Activated CD4-positive, alpha-beta T cell treated with anti-CD3 and anti-CD28 coated beads for 24 hours (primary cell): ENCODE results near the gene SLC16A3.
"Not testable (repeated sequence)": the region's sequence is repeated elsewhere in the genome, so short reads cannot be mapped to it uniquely, and the experiment has no call there.

Experiments
- DNase-seq, 2 donors: peaks; one replicate each; pipeline ENCODE4 v3.0.0-alpha.2; 2020; ENCODE audit warnings: low read depth in 2 of 2

The SLC16A3 gene

DNA sequence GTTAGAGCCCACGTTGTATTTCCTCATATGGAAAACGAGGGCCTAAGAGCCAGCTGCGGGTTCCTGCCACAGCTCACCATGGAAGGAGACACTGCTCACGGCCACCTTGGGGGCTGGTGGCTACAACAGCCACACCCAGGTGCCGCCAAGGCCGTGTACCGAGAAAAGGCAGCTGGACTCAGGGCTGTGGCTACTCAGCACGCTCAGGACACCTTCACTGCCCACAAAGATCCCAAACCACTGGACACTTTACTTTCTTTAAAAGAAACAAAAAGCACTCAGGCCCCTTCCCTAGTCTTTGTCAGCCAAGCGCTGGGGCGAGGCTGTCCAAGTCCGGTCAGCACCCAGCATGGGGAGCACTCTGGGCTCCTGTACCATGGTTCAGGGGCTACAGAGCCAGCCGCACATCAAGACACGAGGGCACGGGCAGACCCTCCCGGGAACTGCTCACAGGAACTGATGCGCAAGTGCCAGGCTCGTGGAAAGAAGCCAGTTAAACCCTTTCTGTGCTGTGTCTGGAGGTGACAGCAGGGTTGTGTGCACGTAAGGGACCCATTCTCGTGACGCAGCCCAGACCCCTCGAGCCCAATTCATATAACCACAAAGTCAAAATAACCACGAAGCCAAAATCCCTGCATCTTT, 18.5 kb downstream of the SLC16A3 start:
- DNase-seq, result no peak

DNA sequence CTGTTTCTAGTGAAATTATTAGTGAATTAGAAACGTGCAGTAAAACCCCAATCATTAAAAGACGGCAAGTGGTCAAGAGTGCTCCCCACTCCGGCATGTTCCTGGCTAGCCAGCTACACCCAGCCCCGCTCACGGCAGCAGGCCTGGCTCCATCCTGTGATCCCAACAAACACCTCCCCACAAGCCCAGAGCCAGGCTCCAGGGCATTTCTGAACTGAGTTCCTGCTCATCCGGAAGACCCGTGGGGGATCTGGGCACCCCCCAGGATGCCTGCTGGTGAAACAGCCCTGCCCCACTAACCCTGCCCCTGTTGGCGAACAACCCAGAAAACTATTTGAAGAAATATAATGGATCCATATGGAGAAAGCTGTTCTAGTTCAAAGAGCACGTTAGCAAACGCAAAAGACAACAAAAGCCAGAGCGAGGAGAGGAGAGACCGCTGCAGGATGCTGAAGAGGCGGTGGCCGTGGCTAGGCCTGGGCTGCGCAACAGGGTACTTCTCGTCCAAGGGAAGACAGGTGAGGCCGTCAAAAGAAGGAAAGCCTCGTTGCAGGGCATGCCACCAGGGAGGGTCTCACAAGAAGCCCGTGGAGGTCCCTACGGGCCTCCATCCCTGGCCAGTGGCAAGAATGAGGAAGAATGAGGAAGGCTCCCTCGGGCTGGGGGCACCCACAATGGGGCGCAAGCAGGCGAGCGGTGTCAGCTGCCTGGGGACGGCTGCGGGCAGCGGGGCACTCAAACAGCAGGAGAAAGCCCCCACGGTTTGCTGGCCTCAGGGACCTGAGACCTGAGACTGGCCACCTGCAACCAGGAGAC, 19.2 kb downstream of the SLC16A3 start:
- no peak for DNase-seq

DNA sequence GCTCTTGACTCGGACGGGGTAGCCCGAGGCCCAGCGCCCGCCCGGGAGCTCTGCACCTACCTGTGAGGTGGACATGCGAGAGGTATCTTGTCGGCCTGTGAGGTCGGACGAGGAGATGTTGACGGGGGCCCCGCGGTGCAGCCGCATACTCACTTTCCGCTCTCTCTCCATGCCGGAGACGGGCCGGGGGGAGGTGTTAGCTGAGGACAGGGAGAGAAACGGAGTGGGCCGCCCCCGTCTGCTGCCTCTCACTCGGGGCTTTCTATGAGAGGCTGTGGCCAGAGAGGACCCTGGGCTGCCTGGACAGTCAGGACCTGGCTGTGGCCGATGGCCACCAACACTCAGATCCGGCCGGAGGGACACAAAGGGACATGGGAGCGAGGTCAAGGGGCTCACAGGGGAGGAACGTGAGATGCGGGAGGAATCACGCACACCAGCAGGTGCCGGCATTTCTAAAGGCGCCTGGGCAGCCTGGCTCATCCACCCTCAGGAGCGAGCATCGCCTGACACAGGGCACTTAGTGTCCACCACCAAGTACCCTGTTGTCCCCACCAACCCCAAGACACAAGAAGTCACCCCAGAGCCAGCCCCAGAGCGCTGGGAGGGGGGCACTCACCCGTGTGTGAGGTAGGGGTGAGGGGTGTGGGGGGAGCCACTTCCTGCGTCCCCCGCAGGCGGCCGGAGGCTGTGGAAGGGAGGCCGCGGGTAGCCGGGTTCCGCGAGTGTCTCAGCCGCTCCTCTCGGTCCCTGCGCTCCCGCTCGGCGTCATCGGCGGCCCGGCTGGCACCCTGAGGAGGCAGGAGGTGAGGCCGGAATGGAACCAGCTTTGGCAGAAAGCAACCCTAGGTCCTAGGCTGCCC, 20.2 kb downstream of the SLC16A3 start:
- no peak for DNase-seq

DNA sequence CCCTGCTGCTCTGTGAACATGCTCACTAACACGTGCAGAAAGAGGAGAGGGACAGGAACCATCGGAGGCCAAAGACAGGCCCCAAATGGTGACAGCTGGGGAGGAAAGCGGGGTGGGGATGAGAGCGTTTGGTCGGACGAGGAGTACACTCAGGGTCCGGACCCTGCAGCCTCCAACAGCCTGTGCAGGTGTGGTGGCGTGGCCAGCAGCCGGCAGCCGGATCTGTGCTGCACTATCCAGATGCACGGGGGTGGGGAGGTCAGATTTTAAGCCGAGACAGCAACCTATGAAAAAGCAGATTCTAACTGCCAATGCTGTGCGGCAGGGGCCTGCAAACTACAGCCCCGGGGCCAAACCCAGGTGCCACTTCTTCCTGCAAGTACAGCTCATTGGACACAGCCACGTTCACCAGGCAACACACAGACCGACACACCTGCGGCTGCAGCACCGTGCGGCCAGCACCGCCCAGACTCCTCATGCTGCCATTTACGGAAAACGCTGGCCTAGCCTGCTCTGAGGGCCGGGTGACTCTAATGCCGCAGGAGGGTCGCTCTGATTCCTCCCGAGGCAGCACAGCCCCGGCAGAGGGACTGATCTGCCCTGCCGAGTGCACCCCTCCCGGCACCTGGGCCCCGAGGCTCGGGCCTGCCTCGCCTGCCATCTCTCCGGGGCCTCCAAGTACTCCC, 21.2 kb downstream of the SLC16A3 start:
- DNase-seq, result no peak

DNA sequence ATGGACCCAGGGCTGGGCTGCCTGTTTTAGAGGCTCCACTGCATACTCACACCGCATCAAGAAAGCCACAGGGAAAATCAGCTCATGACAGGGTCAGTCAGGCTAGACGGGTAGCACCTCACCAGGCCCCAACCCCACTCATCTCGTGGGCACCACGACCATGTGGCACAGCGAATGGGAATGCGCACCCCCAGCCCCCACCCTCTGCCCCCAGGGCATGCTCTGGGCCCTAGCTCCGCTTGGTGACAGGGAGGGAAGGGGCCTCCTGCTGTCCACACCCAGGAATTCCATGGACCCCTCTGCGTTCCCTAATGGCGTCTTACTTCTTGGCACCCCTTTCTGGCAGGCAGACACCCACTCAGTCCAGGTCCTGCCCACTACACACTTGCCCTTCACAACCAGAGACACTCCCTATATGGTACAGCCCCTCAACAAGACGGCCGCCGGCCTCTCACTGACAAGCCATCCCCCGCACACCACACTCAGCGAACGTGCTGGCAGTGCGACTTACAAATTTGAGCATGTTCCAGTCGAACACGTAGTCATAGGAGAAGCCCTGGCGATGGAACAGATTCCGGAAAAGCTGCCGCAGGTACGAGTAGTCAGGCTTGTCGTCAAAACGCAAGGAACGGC, 22.1 kb downstream of the SLC16A3 start:
- DNase-seq, result no peak

DNA sequence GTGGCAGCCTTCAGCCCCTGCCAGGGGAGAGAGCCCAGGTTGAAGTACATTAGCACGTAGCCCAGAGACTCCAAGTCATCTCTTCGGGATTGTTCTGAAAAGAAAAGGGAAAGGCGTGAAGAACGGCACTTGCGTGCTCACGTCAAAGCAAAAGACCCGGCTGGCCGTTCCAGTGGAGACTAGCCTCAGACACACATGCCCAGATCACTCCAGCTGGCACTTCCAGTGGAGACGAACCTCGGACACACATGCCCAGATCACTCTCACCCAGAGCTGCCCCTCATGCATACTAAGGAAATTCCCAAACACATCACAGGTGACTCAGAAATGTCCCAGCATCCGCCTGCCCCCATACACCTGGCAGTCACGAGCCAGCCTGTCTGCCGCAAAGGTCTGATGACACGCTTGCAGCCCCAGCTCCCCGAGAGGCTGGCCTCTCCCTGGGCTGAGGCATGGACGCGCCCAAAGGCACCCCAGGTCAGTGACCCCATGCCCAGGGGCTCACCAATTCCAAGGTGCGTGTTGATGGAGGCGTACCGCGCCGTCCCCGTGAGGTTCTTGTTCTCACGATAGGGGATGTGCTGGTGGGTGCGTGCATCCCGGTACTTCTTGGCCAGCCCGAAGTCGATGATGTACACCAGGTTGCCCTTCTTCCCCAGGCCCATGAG, 23.8 kb downstream of the SLC16A3 start:
- no peak for DNase-seq

DNA sequence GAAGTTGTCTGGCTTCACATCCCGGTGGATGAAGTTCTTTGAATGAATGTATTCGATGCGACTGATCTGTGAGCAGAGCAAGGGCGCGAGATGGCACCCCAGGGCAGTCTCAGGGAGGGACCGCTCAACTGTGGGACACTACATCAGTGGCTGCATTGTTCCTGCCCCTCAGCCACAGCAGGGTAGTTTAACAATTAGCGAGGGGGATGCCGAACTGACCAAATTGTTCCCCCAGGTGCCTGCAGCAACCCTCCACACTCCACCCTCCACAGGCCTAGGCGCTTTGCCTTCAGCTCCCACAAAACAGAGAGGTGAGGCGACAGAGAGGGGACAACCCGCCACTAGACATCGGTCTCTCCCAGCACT, 24.3 kb downstream of the SLC16A3 start:
- DNase-seq, result no peak

DNA sequence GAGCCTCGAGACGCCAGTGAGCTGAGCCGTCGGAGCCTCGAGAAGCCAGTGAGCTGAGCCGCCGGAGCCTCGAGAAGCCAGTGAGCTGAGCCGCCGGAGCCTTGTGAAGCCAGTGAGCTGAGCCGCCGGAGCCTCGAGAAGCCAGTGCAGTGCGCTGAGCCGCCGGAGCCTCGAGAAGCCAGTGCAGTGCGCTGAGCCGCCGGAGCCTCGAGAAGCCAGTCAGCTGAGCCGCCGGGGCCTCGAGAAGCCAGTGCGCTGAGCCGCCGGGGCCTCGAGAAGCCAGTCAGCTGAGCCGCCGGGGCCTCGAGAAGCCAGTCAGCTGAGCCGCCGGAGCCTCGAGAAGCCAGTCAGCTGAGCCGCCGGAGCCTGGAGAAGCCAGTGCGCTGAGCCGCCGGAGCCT, 25.3 kb downstream of the SLC16A3 start:
- not testable (repeated sequence) for DNase-seq

DNA sequence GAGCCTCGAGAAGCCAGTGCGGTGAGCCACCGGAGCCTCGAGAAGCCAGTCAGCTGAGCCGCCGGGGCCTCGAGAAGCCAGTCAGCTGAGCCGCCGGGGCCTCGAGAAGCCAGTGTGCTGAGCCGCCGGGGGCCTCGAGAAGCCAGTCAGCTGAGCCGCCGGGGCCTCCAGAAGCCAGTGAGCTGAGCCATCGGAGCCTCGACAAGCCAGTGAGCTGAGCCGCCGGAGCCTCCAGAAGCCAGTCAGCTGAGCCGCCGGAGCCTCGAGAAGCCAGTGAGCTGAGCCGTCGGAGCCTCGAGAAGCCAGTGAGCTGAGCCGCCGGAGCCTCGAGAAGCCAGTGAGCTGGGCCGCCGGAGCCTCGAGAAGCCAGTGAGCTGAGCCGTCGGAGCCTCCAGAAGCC, 25.9 kb downstream of the SLC16A3 start:
- DNase-seq, result not testable (repeated sequence)

DNA sequence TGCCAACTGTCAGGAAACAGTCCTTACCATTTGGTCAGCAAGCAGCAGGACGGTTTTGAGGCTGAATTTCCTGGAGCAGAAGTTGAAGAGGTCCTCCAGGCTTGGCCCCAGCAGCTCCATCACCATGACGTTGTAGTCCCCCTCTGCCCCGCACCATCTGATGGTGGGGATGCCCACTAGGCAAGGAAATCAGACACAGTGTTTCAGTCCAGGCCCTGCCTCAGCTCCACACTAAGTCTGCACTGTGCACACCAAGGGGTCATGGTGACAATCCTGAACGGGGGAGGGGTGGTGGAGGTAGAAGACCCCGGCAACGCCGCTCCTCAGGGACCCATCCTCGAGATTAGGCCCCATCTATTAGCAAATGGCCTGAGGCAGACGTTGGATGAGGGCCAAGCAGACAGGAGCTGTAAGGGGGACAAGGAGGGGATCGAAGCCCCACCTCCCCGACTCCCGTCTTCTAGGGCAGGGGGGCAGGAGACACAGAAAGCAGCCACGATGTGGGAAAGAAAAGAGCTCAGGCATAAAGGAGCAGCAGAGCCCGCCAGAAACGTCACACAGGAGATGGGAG, 26.6 kb downstream of the SLC16A3 start:
- no peak for DNase-seq

DNA sequence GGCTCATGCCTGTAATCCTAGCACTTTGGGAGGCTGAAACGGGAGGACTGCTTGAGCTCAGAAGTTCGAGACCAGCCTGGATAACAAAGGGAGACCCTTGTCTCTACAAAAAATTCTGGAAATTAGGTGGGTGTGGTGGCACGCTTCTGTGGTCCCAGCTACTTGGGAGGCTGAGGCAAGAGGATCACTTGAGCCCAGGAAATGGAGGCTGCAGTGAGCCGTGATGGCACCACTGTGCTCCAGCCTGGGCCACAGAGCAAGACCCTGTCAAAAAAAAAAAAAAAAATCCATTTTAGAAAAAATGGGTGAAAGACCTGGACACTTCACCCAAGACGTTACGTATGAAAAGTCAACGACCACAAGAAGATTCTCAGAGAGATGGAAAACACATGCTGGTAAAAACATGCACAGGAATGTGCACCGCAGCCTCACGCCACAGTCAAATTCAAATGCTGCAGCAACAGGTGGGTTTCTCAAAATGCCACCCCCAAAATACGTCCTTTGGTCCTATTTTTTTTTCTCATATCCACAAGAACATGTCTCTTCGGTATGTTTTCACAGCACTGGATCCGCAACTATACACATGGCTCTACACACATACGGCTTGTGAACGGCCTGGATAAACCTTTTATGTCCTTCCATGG, 27.5 kb downstream of the SLC16A3 start:
- DNase-seq, result no peak

DNA sequence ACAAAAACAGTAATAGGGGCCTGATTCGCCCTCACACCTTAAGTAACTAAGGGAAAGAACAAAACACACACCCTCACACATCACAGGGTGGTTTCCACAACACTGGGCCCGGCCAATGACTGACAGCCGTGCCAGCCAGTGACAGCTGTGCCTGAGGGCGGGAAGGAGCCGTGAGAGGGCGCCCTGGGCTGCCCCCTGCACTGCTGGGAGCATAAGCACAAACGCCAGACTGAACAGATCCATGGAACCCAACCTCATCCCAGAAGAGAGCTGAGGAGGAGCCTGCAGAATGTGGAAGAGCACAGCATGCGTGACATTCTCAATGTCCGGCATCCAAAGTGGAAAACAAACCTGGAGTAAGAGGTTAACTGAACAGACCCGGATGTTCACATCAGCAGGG, 28.6 kb downstream of the SLC16A3 start:
- no peak for DNase-seq

DNA sequence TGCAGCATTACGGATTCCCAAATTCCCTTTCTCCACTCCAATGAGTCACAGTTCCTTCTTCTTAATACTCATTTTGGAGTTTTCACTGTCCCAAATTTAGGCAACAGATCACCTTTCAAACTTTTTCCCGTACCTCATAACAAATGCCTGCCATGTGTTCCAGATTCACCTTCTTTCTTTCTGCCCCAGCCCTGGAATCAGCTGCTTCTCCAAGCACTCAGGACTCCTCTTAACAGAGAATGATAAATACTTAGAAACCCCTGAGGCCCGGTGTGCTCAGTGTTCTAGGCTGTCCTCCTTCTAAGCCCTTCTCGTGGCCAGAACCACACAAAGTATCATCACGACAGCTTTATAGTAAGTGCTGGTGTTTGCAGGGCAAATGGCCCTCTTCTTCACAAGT, 29.7 kb downstream of the SLC16A3 start:
- no peak for DNase-seq

DNA sequence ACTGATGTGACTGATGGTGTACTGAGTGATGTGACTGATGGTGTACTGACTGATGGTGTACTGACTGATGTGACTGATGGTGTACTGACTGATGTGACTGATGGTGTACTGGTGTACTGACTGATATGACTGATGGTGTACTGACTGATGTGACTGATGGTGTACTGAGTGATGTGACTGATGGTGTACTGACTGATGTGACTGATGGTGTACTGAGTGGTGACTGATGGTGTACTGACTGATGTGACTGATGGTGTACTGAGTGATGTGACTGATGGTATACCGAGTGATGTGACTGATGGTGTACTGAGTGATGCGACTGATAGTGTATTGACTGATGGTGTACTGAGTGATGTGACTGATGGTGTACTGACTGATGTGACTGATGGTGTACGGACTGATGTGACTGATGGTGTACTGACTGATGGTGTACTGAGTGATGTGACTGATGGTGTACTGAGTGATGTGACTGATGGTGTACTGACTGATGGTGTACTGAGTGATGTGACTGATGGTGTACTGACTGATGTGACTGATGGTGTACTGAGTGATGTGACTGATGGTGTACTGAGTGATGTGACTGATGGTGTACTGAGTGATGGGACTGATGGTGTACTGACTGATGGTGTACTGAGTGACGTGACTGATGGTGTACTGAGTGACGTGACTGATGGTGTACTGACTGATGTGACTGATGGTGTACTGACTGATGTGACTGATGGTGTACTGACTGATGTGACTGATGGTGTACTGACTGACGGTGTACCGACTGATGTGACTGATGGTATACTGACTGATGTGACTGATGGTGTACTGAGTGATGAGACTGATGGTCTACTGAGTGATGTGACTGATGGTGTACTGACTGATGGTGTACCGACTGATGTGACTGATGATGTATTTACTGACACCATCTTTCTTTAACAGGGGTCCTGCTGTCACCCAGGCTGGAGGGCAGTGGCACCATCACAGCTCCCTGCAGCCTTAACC, 31.4 kb downstream of the SLC16A3 start:
- DNase-seq, result not testable (repeated sequence)

DNA sequence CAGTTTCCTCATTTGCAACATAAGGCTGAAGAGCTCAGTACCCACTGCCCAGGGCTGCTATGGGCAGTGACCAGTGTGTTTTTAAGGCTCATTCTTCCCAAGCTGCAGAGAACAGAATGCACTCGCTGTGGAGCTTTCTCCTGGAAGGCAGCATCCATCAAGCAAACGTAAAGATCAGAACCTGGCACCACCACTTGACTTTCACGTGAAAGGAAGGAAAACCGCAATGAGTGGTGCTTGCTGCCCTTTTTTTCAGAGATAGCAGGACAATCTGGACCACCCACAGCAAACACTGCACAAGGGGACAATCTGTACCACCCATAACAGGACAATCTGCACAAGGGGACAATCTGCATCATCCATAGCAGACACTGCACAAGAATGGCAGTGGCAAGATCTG, 33.5 kb downstream of the SLC16A3 start:
- no peak for DNase-seq

DNA sequence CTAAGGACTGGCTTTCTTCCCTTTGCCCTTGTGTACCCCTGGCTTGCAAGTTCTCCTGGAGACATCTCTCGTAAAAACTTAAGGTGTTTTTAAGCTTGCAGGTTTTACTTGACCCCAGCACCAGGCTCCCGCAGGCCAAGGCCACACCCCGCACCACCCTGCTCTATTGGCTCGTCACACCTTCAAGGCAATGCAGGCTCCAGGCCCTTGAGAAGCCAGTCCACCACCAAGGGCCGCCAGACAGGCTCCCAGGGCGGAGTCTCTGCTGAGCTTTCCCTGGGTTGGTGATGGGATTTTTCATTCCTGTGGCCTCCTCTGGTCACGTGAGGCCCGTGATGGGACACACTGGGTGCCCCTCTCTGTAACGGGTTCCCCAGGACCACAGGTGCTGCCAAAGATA, 34.8 kb downstream of the SLC16A3 start:
- no peak for DNase-seq

DNA sequence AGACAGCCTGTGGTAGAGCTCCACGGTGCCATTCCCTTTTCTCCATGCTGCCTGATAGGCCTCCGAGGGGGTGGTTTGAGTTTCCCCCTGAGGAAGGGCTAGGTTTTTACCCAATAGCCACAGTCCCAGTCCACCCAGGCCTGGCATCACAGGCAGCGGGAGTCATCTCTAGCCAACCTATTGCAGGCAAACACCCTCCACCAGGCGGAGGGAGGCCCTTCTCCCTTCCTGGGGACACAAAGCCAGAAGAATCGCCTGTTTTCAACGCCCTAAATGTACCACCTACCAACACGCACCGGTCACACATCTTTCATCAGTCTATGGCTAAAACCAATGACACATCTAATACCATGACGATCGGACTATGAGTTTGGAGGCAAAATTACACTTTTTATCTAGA, 37.3 kb downstream of the SLC16A3 start:
- DNase-seq, result no peak

DNA sequence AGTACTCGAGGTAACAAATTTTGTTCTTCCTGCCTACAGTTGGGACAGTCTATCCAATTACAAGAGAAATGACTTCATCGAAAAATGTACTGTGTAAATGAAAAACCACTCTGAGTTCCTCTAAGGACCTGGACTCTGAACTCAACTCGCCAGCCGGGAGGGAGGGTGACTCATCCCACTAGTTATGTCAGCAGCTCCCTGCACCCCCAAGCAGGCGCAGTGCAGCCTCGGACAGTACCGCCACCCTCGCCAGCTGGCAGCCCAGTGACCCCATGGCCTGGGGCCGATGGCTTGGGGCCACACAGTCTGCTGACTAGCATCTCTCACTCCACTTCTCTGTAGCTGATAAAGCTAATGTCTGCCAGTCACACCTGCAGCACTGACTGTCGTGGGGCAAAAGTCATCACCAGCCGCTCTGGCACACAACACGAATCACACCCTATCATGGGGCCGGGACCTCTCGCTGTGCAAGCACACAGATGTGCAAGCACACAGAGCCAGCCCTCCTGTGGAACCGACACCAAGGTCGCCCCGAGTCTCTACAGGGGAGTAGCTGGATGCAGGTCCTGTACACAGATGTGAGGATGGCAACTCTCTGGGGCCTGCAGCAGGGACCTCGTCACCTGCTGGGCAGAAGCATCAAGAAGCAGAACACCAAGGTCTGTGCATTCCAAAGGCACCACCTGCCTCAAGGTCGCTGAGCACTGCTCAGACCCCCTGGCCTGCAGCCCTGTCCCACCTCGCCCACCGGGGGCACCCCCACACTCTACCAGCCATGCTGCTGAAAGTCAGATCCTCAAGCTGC, 38.9 kb downstream of the SLC16A3 start:
- no peak for DNase-seq
